Measurements from ENCODE around the gene CYP51A1. TPM values are rescaled to one million over a fixed set of nuclear protein-coding genes. Genes with fewer than 3 reads are reported as not detected.

Gene CYP51A1
- total and polyA plus RNA-seq, 2 of the 13 experiments (the other 11 are each of a cell fraction or from before 2014, with no cell fraction given) = 15.4 to 260 TPM

- TF ChIP-seq ZNF354B (CRISPR knock-in tag; IDR thresholded peaks at IDR 0.05) = no peak
- TF ChIP-seq CHCHD3 (CRISPR knock-in tag; IDR thresholded peaks at IDR 0.05) = 0 out of 2 replicates have a peak, but pooled peaks have one; percentile 17
- TF ChIP-seq NR2F1 (CRISPR knock-in tag; IDR thresholded peaks at IDR 0.05) = 0 out of 4 replicates have a peak, but pooled peaks of 1 of the 2 experiments have one; percentile 12
- no peak for TF ChIP-seq JUNB (CRISPR knock-in tag; IDR thresholded peaks at IDR 0.05; ENCODE audit: borderline replicate concordance)
- TF ChIP-seq ZNF652 (CRISPR knock-in tag; IDR thresholded peaks at IDR 0.05; ENCODE audit: borderline replicate concordance, low read depth) = 0 out of 2 replicates have a peak, but pooled peaks have one; percentile 15
- peak; percentile 77; the same call in 1 of the 2 replicates for TF ChIP-seq ZBTB3 (CRISPR knock-in tag; IDR thresholded peaks at IDR 0.05; ENCODE audit: borderline replicate concordance, low read depth)
- TF ChIP-seq ZBTB4 (CRISPR knock-in tag; IDR thresholded peaks at IDR 0.05; ENCODE audit: borderline replicate concordance) = peak; percentile 67; the same call in 1 of the 2 replicates
- peak; percentile 64; the same call in 1 of the 2 replicates for TF ChIP-seq JUND (CRISPR knock-in tag; IDR thresholded peaks at IDR 0.05)
- no peak for TF ChIP-seq RARA (CRISPR knock-in tag; IDR thresholded peaks at IDR 0.05)
- TF ChIP-seq TOPORS (CRISPR knock-in tag; IDR thresholded peaks at IDR 0.05) = peak; percentile 69; the same call in 1 of the 2 replicates
- peak; percentile 65 for TF ChIP-seq U2AF1 (optimal IDR thresholded peaks at IDR 0.05; ENCODE audit: low read depth, low read length)
- peak; percentile 97 for TF ChIP-seq SNAI1 (CRISPR knock-in tag; IDR thresholded peaks at IDR 0.05; ENCODE audit: borderline replicate concordance)
- TF ChIP-seq ZNF580 (CRISPR knock-in tag; IDR thresholded peaks at IDR 0.05; ENCODE audit: borderline replicate concordance, low read depth) = peak; percentile 54; the same call in 1 of the 2 replicates
- TF ChIP-seq RFX3 (CRISPR knock-in tag; IDR thresholded peaks at IDR 0.05) = no peak
- TF ChIP-seq PHF8 (CRISPR knock-in tag; IDR thresholded peaks at IDR 0.05) = peak; percentile 86
- TF ChIP-seq THAP11 (CRISPR knock-in tag; IDR thresholded peaks at IDR 0.05) = peak; percentile 75
- peak; percentile 43; the same call in 1 of the 2 replicates for TF ChIP-seq ZFP90 (CRISPR knock-in tag; IDR thresholded peaks at IDR 0.05; ENCODE audit: borderline replicate concordance)
- TF ChIP-seq MTF2 (CRISPR knock-in tag; IDR thresholded peaks at IDR 0.05; ENCODE audit: borderline replicate concordance) = no peak
- no peak for TF ChIP-seq RAD51 (IDR thresholded peaks at IDR 0.05; ENCODE audit: borderline replicate concordance)
- TF ChIP-seq NPAS2 (CRISPR knock-in tag; IDR thresholded peaks at IDR 0.05; ENCODE audit: borderline replicate concordance) = no peak
- peak; percentile 48; the same call in 1 of the 2 replicates for TF ChIP-seq BCL6 (CRISPR knock-in tag; IDR thresholded peaks at IDR 0.05)
- TF ChIP-seq CREB3 (CRISPR knock-in tag; IDR thresholded peaks at IDR 0.05) = no peak; the same call in 1 of the 2 replicates
- no peak for TF ChIP-seq JARID2 (CRISPR knock-in tag; IDR thresholded peaks at IDR 0.05; ENCODE audit: insufficient replicate concordance)
- peak; percentile 98 for TF ChIP-seq ZSCAN31 (CRISPR knock-in tag; IDR thresholded peaks at IDR 0.05; ENCODE audit: low read depth)
Observed at GRCh38 chr7:92134271-92135051, at the start of gene CYP51A1 (continued).

Data from HepG2 (cell line).